GM19099 (cell line): ENCODE measurements around the gene HSF5.

Source experiments
- POLR2A ChIP-seq: IDR thresholded peaks from 3 replicates; pipeline ENCODE4 v1.6.1; 2011; ENCODE audit warnings: low read depth; ENCODE audit not compliant: insufficient read length; ENCODE audit errors: extremely low read depth

HSF5 gene, protein sequence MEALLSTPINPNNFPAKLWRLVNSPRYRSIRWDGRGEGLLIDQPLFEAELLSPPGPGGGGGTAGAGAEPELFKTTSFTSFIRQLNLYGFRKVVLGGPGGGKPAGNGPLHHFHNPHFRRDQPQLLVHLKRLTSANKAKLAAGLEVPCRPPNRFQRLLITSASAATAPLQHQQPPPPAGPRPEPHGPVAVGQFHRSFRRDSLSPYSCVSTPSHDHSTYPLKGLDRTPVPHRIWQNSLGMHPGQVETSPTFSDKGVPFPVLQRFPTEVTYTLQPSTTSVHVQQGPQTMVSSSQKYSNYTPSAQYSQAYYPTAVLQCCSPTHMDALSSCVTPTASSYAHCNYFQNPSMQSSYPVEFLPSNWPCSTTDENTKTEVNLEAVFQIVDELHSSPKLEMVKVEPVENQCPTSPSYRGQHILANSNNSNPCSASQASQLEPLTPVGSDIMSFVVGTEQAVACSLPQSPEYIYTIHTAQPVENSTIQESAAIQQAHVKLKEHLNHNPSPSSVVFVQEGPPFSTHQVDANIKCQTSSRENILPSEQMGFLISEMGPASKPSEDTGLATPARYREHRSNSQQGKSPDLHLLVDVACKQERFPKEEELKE

DNA sequence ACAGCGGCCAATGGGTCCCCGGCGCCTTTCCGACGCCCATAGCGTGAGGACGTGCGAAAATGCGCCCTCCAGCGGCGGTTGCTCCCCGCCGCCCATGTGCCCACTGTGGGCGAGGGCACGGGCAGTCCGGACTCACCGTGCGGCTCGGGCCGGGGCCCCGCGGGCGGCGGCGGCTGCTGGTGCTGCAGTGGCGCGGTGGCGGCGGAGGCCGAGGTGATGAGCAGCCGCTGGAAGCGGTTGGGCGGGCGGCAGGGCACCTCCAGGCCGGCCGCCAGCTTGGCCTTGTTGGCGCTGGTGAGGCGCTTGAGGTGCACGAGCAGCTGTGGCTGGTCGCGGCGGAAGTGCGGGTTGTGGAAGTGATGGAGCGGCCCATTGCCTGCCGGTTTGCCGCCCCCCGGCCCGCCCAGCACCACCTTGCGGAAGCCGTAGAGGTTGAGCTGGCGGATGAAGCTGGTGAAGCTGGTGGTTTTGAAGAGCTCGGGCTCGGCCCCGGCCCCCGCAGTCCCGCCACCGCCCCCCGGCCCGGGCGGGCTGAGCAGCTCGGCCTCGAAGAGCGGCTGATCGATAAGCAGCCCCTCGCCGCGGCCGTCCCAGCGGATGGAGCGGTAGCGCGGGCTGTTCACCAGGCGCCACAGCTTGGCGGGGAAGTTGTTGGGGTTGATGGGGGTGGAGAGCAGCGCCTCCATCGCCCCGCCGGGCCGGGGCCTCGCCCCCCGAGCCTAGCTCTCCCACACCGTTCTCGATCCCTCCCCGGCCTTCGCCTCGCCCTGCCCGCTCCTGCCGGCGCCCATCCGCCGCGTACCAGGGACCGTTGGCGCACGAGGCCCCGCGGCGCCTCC, at the start of gene HSF5:
HSF5 (minus strand) TSS at position 820 of the 839 bp plus-strand sequence; CDS start at position 686, 134 bp downstream.
- TF ChIP-seq POLR2A = no peak

DNA sequence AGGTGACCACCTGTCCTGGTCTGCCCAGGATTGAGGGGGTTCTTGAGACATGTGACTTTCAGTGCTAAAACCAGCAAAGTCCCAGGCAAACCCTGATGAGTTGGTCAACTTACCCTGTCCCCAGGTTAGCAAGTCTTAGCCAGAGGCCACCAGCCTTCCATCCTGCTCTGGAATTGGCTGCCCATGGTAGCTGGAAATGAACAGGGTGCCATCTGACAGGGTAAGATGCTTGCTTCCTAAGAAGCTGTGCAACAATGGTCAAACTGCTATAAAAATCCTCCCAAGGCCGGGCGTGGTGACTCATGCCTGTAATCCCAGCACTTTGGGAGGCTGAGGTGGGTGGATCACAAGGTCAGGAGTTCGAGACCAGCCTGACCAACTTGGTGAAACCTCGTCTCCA, 49.1 kb upstream of the HSF5 start:
- no peak for TF ChIP-seq POLR2A

DNA sequence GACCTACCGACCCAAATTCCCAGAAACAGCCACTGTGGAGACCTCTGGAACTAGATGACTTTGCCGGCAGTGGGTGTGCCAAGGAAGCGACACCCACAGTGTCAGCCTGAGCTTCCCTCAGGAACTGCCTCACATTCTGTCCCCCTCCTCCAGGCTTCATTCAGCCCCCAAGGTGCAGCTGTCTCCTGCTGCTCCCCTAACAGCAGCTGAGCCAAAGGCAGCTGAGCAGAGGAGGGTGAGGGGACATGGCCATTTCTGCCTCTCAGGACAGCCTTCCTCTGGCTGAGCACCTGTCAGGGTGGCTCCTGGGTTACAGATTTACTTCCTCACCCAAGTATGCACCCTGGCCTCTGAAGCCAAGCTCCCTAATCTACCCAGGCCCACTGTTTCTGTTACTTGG, 48.3 kb upstream of the HSF5 start:
- TF ChIP-seq POLR2A = no peak

DNA sequence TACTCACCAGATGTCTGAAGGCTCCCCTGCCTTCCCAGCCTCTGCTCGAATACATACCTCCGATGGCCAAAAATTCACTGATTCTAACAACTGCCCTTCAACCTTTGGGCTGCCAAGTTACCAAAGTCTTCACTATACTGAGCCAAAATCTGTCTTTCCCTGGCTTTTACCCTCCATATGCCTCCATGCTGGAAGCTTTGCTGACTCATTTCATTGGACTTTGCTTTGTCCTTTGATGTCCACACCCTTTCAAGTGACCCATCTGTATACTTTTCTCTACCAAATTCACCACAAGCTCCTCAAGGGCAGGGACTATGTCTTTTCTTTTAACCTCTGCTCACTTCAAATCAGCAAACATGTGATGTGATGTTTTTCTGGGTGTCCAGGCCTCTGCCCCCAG, 47.2 kb upstream of the HSF5 start:
- no peak for TF ChIP-seq POLR2A

DNA sequence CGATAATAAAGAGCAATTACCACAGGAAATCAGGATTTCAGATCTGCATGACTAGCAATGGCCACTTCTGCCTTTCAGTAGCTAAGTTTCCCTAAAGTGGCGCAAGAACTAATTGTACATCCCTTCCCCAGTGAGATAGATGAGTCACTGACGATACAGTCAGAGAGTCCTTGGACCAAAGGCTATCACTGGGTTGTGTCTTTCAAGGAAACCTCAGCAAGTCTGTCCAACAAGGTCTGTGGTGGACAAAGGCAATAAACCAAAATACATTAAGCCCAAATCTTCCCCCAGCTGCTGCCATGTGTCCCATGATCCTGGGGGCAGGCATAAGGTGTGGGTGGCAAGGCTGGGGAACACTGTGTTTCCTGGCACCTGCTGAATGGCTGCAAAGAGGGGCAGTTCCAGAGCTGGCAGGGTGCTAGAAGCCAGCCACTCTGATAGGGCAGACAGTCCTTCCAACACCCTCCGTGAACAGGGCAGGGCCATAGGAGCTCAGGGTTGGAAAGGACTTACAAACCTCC, 46.8 kb upstream of the HSF5 start:
- no peak for TF ChIP-seq POLR2A

DNA sequence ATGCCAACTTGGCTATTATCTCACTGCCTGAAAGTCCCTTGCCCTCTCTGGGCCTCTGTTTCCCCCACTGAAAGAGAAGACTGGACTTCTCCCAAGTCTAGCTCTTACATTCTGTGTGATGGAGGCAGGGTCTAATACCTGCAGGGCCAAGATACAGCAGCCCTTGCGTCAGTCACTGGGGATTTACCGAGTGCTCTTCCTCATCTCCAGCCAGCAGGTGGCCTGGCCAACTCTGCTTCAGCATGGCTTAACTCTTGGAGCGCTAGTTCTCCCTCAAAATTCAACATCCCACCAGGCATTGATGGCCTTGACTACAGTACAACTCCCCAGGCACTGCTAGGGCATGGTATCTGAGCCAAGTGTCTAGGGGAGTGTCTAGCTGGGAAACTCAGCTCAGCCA, 46.1 kb upstream of the HSF5 start:
- no peak for TF ChIP-seq POLR2A

DNA sequence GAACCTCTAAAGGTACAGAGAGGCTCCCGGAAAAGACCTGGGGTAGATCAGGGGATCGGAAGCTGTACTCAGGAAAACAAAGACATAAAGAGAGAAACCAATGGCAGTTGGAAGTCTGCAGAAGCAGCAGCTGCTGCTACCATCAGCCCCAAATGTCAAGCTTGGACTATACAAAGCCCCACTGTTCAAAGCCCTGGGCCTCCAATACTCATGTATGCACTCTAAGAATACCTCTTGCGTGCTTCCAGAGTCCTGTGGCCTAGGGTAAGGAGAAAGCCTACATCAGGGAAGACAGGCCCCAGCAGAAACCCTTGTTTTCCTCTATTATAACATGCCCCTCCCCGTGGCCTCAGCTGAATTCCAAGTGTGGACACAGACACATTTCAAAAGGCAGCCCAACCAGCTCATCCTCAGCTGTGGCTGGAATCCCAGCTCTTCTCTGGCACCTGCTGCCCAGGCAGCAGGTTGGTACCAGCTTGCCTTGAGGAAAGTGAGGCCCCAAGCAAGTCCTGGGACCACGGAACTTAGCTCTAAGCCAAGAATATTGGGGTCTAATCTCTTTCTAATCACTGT, 45.5 kb upstream of the HSF5 start:
- no peak for TF ChIP-seq POLR2A

DNA sequence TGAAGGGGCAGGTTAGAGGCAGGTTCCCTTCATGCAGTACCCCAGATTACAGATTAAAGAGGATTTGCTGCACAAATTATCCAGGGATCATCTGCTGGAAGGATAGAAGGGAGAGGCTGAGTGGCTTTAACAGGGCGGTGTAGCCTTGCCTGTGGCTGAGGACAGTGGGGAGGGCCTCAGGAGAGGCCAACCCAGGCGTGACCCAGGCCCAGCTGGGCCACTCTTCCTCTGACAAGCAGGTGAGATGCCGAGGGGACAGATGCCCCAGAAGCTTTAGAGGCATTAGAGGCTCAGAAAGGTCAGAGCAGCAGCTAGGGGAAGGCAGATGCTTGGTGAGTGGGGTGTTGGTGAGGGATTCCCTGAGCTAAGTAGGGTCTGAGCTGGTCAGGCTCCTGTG, 44.3 kb upstream of the HSF5 start:
- no peak for TF ChIP-seq POLR2A

DNA sequence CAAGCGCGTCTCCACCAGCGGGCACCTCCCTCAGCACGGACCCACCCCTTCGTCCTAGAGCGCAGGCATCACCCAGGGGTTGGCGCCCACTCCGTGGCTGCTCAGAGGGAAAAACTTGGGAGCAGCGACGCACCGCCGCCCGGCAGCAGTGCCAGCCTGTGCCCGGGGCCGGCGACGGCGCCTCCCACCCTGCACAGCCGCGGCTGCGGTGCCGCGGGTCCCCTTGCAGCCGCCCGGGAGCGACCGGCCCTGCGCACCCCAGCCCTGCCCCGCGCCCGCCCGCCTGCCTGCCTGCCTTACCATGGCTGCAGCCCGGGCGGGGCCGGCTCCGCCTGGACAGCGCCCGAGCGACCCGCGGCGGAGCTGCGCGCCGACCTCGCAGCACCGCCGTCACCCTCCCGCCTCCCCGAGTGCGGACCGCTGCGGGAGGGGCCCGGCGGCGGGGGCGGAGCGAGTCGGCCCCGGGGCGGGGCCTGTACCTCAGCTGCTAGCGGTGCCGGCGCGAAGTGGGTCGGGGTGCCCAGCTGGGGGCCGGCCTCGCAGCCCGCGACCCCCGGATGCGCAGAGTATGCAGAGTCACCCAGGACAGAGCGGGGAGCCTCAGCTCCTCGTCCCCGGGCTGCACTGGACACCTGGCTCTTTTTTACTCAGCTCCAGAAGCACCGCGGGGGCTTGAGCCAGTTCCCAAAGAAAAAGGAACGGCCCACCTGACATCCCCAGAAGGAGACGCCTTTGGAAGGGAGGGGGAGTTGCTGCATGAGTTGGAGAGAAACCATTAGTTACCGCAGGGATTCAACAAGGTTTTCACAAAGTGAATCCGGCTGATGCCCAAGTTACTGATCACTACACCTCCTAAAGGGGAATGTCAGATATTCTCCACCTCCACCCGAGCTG, 43.7 kb upstream of the HSF5 start:
- no peak for TF ChIP-seq POLR2A

DNA sequence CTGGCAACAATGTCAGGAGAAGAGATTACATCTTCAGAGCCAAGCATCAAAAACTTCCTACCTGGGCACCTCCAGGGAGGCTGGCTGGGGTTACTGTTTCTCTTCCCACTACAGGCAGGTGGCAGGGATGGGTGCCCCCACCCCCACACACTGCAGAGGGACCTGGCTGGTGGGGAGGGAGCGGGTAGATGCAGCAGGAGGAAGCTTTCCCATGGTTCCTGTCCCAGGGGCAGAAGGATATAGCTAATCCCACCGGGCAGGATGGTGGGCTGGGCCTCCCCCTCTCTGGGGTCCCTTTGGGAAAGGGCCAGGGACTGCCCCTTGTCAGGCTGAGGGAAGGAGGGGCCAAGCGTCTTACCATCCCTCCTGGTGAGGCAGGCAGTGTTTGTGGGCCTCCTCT, 42.9 kb upstream of the HSF5 start:
- no peak for TF ChIP-seq POLR2A

DNA sequence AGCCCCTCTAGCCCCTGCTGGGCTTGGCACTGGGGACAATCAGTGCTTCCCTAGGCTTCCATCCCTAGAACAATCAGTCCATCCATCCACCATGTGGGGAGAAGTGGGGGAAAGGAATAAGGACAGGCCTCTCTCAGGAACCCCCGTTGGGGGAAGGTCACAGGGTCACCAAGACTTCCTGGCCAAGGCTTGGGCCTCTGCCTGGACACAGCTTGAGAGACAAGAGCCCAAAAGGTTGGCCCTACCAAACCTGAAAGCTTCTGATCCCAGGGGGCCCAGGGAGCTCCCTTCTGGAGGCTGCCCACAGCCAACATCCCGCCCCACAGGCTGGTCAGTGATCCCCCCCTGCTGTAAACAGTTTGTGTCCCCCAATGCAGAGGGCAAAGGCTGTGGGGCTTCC, 42.4 kb upstream of the HSF5 start:
- no peak for TF ChIP-seq POLR2A

DNA sequence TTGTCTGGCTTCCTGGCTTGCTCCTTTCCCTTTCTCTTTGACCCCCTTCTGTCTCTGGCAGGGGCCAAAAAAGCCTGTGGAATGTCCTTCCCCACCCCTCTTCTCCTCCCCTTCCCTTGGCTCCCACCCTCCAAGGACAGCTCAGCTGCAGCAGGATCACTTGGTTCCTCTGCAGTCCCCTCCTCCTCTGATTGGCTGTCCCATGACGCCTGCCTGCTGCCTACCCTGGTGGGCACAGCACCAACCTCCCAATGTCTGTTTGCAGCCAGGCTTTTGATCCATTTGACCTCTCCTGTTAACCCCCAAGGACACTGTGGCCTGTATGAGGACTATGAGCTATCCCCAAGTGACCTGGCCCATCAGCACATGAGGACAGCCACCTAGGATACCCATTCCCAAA, 41.1 kb upstream of the HSF5 start:
- TF ChIP-seq POLR2A = no peak

DNA sequence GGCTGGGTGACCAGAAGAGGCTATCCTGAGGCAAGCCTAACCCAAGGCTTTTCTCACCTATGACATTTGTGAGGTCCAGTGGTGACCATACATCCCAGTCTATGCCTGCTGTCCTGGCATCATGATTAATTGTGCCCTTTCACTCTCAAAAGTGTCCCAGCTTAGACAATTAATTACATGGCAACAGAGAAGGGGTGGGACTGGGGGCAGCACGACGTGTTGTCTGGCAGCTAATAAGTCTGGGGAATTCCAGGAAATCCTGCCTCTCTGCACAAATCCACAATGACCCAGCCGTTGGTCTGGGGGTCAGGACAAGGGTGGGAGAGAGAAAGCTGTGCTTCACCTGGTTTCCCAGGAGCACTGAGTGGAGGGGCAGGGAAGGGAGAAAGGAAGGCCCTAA, 40.2 kb upstream of the HSF5 start:
- TF ChIP-seq POLR2A = no peak

DNA sequence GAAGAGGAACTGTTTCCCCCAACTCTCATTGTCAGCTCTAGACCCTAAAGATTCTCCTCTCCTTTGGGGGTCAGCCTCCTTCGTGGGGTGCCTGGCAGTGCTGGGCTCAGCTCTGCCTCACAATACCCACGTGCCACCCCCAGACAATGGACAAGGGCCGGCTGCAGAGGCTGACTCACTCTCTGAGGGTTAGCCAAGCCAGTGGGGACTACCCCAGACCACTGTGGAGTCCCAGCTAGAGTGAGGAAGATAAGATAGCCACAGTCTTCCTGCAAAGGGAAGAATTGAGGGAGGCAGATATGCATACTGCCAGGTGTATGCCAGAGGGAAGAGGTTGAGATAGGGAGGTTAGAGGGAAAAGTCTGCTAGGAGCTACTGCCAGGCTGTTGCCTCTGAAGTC, 39.7 kb upstream of the HSF5 start:
- TF ChIP-seq POLR2A = no peak

DNA sequence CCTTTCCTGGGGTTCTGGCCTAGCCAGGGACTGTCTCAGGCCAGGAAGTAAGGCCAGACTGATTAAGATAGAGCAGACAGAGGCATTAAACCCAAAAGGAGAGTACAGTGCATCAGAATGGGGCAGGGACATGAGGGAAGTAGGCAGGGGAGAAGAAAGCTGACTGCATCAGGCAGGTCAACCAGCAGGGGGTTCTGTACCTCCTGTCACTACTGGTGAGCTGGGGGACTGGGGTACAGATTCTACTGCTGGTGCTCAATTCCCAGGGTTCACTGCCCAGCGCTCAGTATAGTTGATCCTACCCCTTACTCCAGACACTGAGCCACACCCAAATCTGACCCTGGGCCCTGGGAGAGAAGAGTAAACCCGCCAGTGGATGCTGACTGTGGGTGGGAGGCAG, 39.1 kb upstream of the HSF5 start:
- TF ChIP-seq POLR2A = no peak

DNA sequence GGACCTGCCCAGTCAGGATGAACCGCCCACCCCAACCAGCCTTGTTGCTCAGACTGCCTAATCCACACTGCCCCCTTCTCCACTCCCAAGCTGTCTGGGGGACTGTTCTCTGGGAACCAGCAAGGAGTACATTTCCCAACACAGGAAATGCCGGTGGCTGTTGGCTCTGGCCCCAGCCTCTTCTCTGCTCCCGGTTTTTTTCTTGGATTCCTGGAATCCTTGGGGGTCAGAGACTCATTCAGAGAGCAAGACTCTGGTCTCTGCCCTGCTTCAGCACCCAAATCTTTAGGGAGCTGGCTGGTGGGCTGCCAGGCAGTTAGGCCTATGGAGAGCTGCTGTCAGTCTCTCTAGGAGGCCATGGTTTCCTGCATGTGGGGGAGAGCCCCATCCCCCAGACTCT, 37.0 kb upstream of the HSF5 start:
- no peak for TF ChIP-seq POLR2A
